MCF 10A (cell line): ENCODE data around the gene OCSTAMP. TPM values are rescaled to one million over a fixed set of nuclear protein-coding genes. Genes with fewer than 3 reads are reported as not detected.

Experiments
- BruUV-seq: library from RNA; stranded (reverse); fragments of 400-500 nt; replicated peaks from 2 replicates; lab custom pipeline; 2021; lab: Mats Ljungman, UMichigan
- CTCF ChIA-PET: fragments of 300-600 bp; sonication (Branson Sonifier 250); formaldehyde crosslinking; extraction: SDS; loops from one replicate; lab custom pipeline; 2021; ENCODE audit warnings: antibody characterized with exemption, inconsistent platforms; lab: Yijun Ruan, JAX
- POLR2A ChIA-PET: fragments of 300-600, 350-650 bp; sonication (Branson Sonifier 250); formaldehyde crosslinking; extraction: SDS; loops from one replicate; lab custom pipeline; 2020; ENCODE audit warnings: antibody characterized with exemption, inconsistent platforms; lab: Yijun Ruan, JAX
- DNase-seq: peaks from one replicate; pipeline ENCODE4 v3.0.0-alpha.2; 2018; ENCODE audit not compliant: unreplicated experiment
- H3K27ac Mint-ChIP-seq: one replicate; pipeline ENCODE4 v1.8.0; 2022; ENCODE audit warnings: mild to moderate bottlenecking, low read depth, mixed read lengths; ENCODE audit not compliant: unreplicated experiment
- H3K27me3 Mint-ChIP-seq: one replicate; pipeline ENCODE4 v1.8.0; 2022; ENCODE audit warnings: mixed read lengths; ENCODE audit not compliant: insufficient read depth, unreplicated experiment
- H3K36me3 Mint-ChIP-seq: one replicate; pipeline ENCODE4 v1.8.0; 2022; ENCODE audit warnings: mild to moderate bottlenecking, moderate library complexity, mixed read lengths; ENCODE audit not compliant: insufficient read depth, unreplicated experiment
- H3K4me1 Mint-ChIP-seq: one replicate; pipeline ENCODE4 v1.8.0; 2022; ENCODE audit warnings: mixed read lengths; ENCODE audit not compliant: insufficient read depth, unreplicated experiment
- H3K4me3 Mint-ChIP-seq: one replicate; pipeline ENCODE4 v1.8.0; 2022; ENCODE audit warnings: mild to moderate bottlenecking, moderate library complexity, mixed read lengths; ENCODE audit not compliant: unreplicated experiment
- H3K9me3 Mint-ChIP-seq: one replicate; pipeline ENCODE4 v1.8.0; 2022; ENCODE audit warnings: mixed read lengths; ENCODE audit not compliant: unreplicated experiment
- intact Hi-C: fragments of 100-400 bp; cut with micrococcal nuclease; formaldehyde crosslinking; loops from 2 replicates; pipeline ENCODE4 v1.14.1; 2022
- total RNA-seq: library from RNA; stranded (reverse); gene quantifications from 2 replicates; pipeline ENCODE4 v1.2.3, GENCODE V29; 2022
- TF ChIP-seq, protein P1 (sequence below): fragments of 200-600 bp; IDR thresholded peaks from one replicate; pipeline ENCODE4 v1.8.0; 2022; ENCODE audit warnings: antibody characterized with exemption, mild to moderate bottlenecking; ENCODE audit not compliant: unreplicated experiment

OCSTAMP gene
- total RNA-seq, 1 experiment from 2014 or later = not detected

DNA sequence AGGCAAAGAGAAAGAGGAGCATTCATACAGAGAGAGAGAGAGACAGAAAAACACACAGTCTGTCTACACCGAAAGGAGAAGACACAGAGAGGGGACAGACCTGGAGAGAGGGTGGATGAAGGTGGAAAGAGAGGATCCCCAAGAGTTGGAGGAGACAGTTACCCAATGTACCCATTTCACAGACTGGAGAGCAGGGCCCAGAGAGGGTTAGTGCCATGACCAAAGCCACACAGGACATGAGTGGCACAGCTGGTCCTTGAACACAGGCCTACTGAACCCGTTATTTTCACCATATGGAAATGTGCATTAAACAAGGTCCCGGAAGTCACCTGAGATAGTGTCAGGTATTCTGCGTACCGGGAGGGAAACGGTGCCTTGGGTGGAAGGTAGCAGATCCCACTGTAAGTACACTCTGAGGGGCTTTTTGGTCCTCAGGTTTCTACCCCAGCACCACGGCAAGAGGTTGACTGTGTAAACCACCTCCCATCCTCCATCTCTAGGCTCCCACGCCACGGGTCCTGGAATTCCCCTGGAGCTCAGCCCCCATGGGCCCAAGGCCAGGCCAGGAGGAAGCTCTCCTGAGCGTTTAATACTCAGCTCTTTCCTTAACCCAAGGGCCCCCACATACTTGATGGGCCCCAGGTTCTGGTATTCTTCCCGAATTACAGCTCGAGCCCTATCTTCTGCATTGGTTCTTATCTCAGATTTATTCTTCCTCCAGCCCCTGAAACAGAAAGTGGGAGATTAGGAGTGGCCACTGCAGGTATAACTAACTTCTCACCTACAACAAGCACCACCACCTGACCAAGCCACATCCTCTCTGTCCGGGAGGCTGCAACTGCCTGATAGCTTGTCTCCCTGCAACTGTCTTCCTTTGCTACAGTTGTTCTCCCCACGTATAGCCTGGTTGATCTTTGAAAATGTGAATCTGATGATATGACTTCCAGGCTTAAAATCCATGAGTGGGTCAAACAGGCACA is 38.4 kb upstream of the OCSTAMP start:
- ChIA-PET POLR2A (no interaction called here), CTCF (no interaction called here)
- DNase-seq = no peak
- no peaks in the 10 kb centered on the region for H3K4me1 Mint-ChIP-seq
- peaks cover under 1% of the 10 kb centered on the region for H3K27me3 Mint-ChIP-seq
- no peak overlapping the region for H3K27ac Mint-ChIP-seq
- H3K4me3 Mint-ChIP-seq = no peak overlapping the region
- TF ChIP-seq, protein P1, sequence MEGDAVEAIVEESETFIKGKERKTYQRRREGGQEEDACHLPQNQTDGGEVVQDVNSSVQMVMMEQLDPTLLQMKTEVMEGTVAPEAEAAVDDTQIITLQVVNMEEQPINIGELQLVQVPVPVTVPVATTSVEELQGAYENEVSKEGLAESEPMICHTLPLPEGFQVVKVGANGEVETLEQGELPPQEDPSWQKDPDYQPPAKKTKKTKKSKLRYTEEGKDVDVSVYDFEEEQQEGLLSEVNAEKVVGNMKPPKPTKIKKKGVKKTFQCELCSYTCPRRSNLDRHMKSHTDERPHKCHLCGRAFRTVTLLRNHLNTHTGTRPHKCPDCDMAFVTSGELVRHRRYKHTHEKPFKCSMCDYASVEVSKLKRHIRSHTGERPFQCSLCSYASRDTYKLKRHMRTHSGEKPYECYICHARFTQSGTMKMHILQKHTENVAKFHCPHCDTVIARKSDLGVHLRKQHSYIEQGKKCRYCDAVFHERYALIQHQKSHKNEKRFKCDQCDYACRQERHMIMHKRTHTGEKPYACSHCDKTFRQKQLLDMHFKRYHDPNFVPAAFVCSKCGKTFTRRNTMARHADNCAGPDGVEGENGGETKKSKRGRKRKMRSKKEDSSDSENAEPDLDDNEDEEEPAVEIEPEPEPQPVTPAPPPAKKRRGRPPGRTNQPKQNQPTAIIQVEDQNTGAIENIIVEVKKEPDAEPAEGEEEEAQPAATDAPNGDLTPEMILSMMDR = no peak
- no peaks in the 10 kb centered on the region for H3K36me3 Mint-ChIP-seq
- intact Hi-C loops = no loop called here
- BruUV-seq = no TSS peak
- no peaks in the 10 kb centered on the region for H3K9me3 Mint-ChIP-seq

GRCh38 chr20:46587986-46588385 is 37.5 kb upstream of the OCSTAMP start:
- no peaks in the 10 kb centered on the region for H3K36me3 Mint-ChIP-seq
- H3K27ac Mint-ChIP-seq = no peak overlapping the region
- ChIA-PET POLR2A (no interaction called here), CTCF (no interaction called here)
- DNase-seq = no peak
- no peaks in the 10 kb centered on the region for H3K9me3 Mint-ChIP-seq
- no TSS peak for BruUV-seq
- TF ChIP-seq, protein P1 = no peak
- H3K4me3 Mint-ChIP-seq = no peak overlapping the region
- no peaks in the 10 kb centered on the region for H3K4me1 Mint-ChIP-seq
- H3K27me3 Mint-ChIP-seq = no peaks in the 10 kb centered on the region
- intact Hi-C loops = no loop called here

DNA sequence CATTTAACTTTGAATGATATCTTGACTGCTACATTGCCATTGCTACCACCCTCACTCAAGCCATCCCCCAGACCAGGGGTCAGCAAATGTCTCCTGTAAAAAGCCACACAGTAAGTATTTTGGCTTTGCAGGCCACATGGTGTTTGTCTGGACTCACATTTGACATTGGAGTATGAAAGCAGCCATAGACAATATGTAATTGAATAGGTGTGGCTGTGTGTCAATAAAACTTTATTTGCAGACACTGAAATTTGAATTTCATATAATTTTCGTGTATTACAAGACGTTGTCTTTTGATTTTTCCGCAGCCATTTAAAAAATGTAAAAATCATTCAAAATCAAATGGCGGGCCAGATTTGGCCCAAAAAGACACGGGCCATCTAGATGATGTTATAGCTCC is 36.3 kb upstream of the OCSTAMP start:
- Mint-ChIP-seq H3K4me3 (no peak overlapping the region), H3K27ac (no peak overlapping the region), H3K4me1 (no peaks in the 10 kb centered on the region), H3K36me3 (no peaks in the 10 kb centered on the region), H3K27me3 (peaks cover 3% of the 10 kb centered on the region), H3K9me3 (no peaks in the 10 kb centered on the region)
- BruUV-seq = no TSS peak
- intact Hi-C loops = no loop called here
- POLR2A ChIA-PET = interaction anchor here (0.7 kb wide), 1 partner anchor 9 kb away, joined by 4 read pairs; no protein-coding TSS in a partner anchor
- CTCF ChIA-PET = interaction anchor here (0.9 kb wide), 1 partner anchor 95 kb away, joined by 3 read pairs; no protein-coding TSS in a partner anchor
- TF ChIP-seq, protein P1 = no peak
- DNase-seq = no peak

GRCh38 chr20:46584508-46584907 is 34.1 kb upstream of the OCSTAMP start:
- intact Hi-C loops = no loop called here
- TF ChIP-seq, protein P1 = no peak

More at GRCh38 chr20:46584508-46584907, 34.1 kb upstream of the OCSTAMP start:
- CTCF ChIA-PET = interaction anchor here (0.5 to 0.6 kb wide), 2 partner anchors 20 to 856 kb away, joined by 3 to 4 read pairs; no protein-coding TSS in a partner anchor
- H3K4me3 Mint-ChIP-seq = no peak overlapping the region
- H3K36me3 Mint-ChIP-seq = no peaks in the 10 kb centered on the region
- no peak overlapping the region for H3K27ac Mint-ChIP-seq
- no peaks in the 10 kb centered on the region for H3K9me3 Mint-ChIP-seq
- BruUV-seq = no TSS peak
- DNase-seq = no peak
- peaks cover 15% of the 10 kb centered on the region for H3K27me3 Mint-ChIP-seq
- no peaks in the 10 kb centered on the region for H3K4me1 Mint-ChIP-seq
- POLR2A ChIA-PET = no interaction called here
